NAMALWA (cell line): Measurements from ENCODE around the gene RUFY1.
"Not testable (repeated sequence)": the region's sequence is repeated elsewhere in the genome, so short reads cannot be mapped to it uniquely, and the experiment has no call there.

Source experiments
- DNase-seq: peaks from one replicate; pipeline ENCODE4 v3.0.0-alpha.2; 2015; ENCODE audit warnings: low spot score

RUFY1 gene

GRCh38 chr5:179623003-179623905, 72.9 kb downstream of the RUFY1 start, which contains the start of gene HNRNPH1:
Gene HNRNPH1 (minus strand): TSS chr5:179623671. CDS start chr5:179623133, 538 bp downstream.
- DNase-seq = peak; percentile 99

DNA sequence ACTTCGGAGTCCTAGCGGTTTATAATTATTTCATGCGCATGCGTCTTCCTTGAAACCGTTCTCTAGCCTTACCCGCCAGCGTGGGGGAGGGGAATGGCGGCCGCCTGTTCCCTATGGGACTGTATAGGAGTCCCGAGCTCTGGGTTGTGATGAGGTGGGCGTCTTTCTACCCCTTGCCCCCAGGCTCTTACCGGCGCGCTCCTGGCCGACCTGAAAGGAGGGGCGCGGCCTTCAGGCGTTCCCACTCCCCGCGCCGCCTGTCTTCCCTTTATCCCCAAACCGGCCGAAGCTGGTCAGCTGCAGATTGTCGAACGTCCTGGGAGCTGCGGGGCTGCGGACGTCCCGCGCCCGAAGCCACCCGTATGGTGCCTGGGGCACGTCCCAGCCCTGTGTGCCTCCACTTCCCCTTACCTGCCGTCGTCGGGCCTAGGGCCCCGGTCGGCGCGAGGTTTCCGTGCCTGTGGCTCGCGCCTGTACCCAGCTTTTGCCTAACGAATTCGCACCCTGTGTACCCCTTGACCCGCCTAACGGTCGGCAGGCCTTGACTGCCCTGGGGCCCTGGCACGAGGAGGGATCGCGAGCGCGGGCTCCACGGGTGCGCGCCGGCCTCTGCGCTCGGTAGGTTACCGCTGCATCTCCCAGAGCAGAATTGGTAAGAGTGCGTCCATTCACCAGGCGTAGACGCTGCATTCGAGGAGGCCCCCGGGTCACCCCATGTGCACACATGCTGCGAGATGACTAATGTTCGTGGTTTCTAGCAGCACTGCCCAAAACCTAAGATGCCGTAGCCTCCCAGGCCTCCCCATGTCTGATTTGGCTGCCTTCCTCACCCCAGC, 73.8 kb downstream of the RUFY1 start:
- no peak for DNase-seq

GRCh38 chr5:179624841-179625271, 74.5 kb downstream of the RUFY1 start:
- DNase-seq = no peak

GRCh38 chr5:179633501-179634369, 83.4 kb downstream of the RUFY1 start:
- DNase-seq = not testable (repeated sequence)

DNA sequence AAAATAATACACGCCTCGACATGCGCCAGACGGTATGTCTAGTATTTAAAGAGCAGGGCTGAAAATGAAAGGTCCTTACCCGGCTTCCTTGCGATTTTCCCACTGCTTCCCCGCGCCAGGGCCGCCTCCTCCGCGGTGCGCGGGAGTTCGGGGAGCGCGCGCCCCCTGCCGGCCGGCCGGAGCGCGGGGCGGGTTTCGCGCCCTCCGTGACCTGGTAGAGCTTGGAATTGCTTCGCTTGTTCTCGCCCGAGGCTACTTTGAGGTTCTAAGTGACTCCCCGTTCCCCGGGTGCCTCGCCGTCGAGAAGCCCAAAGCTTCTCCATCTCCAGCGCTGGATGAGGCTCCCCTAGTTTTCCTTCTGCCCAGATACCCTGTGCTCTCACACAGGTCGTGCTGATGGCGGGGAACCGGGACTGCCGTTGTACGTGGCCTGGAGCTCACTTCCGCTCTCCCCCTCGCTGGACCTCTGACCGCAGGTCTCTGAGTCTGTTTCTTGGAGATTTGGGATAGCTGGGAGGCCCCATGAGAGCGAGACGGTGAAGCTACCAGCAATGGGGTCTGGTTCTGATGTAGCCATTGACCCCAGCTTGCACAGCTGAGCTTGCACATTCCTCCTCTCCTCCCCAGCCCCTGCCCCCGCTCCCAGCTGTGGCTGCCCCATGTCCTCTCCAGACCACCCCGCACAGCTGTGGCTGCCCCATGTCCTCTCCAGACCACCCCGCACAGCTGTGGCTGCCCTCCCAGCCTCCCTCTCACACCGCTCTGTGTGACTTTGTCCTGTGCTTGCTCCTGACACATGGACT, 84.2 kb downstream of the RUFY1 start:
- not testable (repeated sequence) for DNase-seq

DNA sequence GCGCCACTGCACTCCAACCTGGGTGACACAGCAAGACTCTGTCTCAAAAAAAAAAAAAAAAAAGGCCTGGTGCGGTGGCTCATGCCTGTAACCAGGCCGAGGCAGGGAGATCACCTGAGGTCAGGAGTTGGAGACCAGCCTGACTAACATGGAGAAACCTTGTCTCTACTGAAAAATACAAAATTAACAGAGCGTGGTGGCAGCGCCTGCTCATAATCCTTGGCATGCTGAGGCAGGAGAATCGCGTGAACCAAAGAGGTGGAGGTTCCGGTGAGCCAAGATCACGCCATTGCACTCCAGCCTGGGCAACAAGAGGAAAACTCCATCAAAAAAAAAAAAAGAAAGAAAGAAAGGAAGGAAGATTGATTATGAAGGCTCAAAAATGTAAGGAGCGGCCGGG, 88.9 kb downstream of the RUFY1 start:
- not testable (repeated sequence) for DNase-seq

DNA sequence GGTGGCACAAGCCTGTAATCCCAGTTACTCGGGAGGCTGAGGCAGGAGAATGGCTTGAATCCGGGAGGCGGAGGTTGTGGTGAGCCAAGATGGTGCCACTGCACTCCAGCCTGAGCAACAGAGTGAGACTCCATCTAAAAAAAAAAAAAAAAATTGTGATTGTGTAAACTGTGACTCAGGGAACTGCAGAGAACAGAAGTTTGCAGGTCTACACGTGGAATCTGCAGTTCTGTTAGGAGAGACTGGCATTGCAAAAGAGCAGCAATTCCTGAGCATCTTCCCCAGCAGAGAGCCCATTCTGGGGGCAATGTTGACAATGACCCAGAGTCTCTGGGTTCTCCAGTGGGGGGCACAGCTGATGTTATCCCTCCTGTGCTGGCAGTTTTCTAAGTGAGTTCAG, 91.4 kb downstream of the RUFY1 start:
- DNase-seq = not testable (repeated sequence)

DNA sequence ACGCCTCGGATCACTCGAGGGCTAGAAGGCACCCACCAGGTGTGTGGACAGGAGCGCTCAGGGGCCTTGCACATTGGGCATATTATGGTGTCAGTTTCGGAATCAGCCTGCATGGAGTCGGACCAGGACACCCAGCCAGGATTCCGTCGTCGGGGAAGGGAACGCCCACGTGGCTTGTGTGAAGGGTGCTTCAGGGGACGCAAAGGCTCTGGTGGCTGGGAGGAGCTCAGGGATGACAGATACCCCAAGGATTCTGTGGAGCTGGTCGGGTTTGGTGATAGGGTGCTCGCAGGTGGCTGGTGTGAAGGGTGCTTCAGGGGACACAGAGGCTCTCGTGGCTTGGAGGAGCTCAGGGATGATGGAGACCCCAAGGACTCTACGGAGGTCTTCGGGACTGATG, 92.3 kb downstream of the RUFY1 start:
- DNase-seq = not testable (repeated sequence)

- DNase-seq = not testable (repeated sequence)
Observed at GRCh38 chr5:179643141-179643920, 93.0 kb downstream of the RUFY1 start.

- DNase-seq = not testable (repeated sequence)
Observed at GRCh38 chr5:179644766-179645165, 94.4 kb downstream of the RUFY1 start.

DNA sequence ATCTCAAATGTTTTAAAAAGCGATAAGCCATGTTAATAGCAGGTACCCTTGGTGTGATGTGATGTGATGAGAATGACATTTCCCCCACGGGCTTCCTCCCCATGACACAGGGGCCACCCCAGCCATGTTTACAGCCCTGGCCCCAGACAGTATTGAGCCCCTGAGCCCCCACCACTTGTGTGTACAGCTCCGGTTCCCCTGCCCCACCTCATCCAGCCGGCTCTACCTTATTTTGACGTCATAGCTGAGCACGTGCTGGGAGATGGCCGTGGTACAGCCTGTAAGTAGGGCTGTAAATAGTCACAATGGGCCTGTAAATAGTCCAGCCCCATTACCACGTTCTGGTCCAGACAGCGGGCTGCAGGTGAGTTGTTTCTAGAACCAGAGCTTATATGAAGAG, 98.1 kb downstream of the RUFY1 start:
- no peak for DNase-seq

- not testable (repeated sequence) for DNase-seq
Observed at GRCh38 chr5:179649166-179649703, 98.9 kb downstream of the RUFY1 start.

DNA sequence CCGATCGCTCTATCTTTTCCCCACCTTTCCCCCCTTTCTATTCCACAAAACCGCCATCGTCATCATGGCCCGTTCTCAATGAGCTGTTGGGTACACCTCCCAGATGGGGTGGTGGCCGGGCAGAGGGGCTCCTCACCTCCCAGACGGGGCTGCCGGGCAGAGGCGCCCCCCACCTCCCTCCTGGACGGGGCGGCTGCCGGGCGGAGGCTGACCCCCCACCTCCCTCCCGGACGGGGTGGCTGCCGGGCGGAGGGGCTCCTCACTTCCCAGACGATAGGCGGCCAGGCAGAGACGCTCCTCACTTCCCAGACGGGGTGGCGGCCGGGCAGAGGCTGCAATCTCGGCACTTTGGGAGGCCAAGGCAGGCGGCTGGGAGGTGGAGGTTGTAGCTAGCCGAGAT, 99.9 kb downstream of the RUFY1 start:
- DNase-seq = not testable (repeated sequence)

DNA sequence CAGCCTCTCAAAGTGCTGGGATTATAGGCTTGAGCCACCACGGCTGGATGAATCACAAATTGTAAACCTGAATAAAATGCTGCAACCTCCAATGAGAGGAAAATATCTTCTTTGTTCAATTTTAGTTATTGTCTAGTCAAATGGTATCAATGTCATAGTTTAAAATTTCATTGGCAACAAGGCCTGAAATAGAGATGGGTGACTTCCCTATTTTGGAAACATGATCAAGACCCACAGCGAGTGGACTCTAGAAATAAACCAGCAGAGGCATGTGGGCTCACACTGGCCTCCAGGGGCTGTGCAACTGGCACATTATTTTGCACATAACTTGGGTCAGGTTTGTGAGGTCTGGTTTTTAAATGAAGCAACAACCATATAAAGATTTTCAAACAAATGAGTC, 102.8 kb downstream of the RUFY1 start:
- DNase-seq = not testable (repeated sequence)

- DNase-seq = not testable (repeated sequence)
Observed at GRCh38 chr5:179657302-179658178, 107.2 kb downstream of the RUFY1 start.

DNA sequence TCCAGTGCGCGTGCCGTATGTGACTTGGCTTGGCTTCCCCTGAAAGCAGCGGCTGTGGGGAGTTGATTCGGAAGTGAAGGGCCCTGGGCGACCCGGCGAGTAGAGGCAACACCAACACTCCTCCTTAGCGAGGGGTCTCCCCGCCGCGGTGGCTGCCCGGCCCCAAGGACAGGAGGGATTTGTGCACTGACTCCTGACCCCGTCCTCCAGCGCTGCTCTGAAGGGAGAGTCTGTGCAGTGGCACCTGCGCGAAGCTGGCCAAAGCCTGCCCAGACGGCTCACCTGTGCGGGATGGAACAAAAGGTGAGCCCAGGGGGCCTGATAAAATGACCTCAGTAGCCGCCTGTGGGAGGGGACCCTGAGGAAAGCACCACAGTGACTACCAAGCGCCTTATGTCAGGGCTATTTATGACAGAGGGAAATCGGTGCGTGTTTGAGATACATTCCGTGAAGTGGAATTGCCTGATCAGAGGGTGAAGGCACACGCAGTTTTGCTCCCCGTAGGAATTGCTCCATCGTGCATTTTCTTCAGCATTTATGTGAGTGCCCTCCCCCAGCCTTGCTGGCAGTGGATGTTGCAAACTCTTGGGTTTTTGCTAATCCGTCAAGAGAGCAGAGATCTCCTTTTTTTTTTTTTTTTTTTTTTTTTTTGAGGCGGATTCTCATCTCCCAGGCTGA, 108.0 kb downstream of the RUFY1 start:
- DNase-seq = not testable (repeated sequence)
